ENCODE data around the gene YARS2. TPM values are rescaled to one million over a fixed set of nuclear protein-coding genes. Genes with fewer than 3 reads are reported as not detected.

The YARS2 gene
- total and polyA plus RNA-seq, 2 of the 13 experiments (the other 11 are each of a cell fraction or from before 2014, with no cell fraction given) = 17.9 to 39.6 TPM

DNA sequence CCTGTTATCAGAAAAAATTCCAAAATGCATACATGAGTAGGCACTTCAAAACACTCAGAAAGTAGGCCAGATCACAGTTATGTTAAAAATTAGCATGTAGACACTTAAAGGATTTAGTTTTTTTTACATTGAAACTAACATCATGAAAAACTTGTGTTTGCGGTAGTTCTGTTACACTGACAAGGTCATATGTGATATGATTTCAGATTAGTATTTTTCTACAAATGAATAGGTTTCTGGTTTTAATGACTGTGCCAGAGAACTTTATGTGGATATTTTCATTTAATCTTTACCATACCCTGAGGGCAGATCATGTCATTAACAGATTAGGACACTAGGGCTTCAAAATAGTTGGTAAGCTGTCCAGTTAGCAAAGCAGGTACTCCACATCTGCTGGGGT lies 20.7 kb downstream of the YARS2 start:
- H3K4me3 ChIP-seq (replicated peaks in 1 of 3; ENCODE audit: insufficient read depth in 1 of 3, low read depth in 2 of 3, low read length in 3 of 3) = no peak overlapping the region
- H3K36me3 ChIP-seq (replicated peaks in 1 of 2; ENCODE audit: control insufficient read depth in 1 of 2, insufficient read depth in 2 of 2, low read length in 2 of 2) = peaks cover 5 to 65% of the 10 kb centered on the region in 2 experiments
- H3K9me3 ChIP-seq (ENCODE audit: low read length) = no peaks in the 10 kb centered on the region
- WGBS (ENCODE audit: low lambda C conversion rate) = 100% methylated on average over 1 of the region's 1 CpG
- DNase-seq (ENCODE audit: low spot score) (no peak), ATAC-seq (no peak), FAIRE-seq (no peak)
- no peak for TF ChIP-seq KAT8 (CRISPR knock-in tag; IDR thresholded peaks at IDR 0.05)
- TF ChIP-seq ZNF343 (CRISPR knock-in tag; IDR thresholded peaks at IDR 0.05) = no peak
- TF ChIP-seq ZMYM3 (CRISPR knock-in tag; IDR thresholded peaks at IDR 0.05) = no peak
- TF ChIP-seq NFKBIZ (CRISPR knock-in tag; IDR thresholded peaks at IDR 0.05) = no peak
- TF ChIP-seq, protein P1, sequence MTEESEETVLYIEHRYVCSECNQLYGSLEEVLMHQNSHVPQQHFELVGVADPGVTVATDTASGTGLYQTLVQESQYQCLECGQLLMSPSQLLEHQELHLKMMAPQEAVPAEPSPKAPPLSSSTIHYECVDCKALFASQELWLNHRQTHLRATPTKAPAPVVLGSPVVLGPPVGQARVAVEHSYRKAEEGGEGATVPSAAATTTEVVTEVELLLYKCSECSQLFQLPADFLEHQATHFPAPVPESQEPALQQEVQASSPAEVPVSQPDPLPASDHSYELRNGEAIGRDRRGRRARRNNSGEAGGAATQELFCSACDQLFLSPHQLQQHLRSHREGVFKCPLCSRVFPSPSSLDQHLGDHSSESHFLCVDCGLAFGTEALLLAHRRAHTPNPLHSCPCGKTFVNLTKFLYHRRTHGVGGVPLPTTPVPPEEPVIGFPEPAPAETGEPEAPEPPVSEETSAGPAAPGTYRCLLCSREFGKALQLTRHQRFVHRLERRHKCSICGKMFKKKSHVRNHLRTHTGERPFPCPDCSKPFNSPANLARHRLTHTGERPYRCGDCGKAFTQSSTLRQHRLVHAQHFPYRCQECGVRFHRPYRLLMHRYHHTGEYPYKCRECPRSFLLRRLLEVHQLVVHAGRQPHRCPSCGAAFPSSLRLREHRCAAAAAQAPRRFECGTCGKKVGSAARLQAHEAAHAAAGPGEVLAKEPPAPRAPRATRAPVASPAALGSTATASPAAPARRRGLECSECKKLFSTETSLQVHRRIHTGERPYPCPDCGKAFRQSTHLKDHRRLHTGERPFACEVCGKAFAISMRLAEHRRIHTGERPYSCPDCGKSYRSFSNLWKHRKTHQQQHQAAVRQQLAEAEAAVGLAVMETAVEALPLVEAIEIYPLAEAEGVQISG (CRISPR knock-in tag; IDR thresholded peaks at IDR 0.05) = no peak
- no peak for TF ChIP-seq TP53 (CRISPR knock-in tag; conservative IDR thresholded peaks at IDR 0.05)
- no peak for TF ChIP-seq ZKSCAN8 (CRISPR knock-in tag; IDR thresholded peaks at IDR 0.05; ENCODE audit: borderline replicate concordance)
- TF ChIP-seq CBX5 (CRISPR knock-in tag; IDR thresholded peaks at IDR 0.05; ENCODE audit: borderline replicate concordance) = no peak
- no peak for TF ChIP-seq KDM1A (CRISPR knock-in tag; IDR thresholded peaks at IDR 0.05)
- BruUV-seq (replicated peaks) = no TSS peak
- no peak overlapping the region for H3K4me2 ChIP-seq (ENCODE audit: low read depth, low read length)
- no peak overlapping the region for H3K9ac ChIP-seq (ENCODE audit: insufficient read depth, low read depth, low read length)
- H3K27me3 ChIP-seq (ENCODE audit: control insufficient read depth in 1 of 2, insufficient read depth in 2 of 2, low read length in 2 of 2) = no peaks in the 10 kb centered on the region
- ChIA-PET CTCF (ENCODE audit: low intra/inter-chr PET ratio, low total read pairs) (no interaction called here), POLR2A (no interaction called here)
- intact Hi-C loops (cut with micrococcal nuclease; ENCODE audit: unreplicated experiment) (no loop called here), in situ Hi-C loops (cut with HindIII; ENCODE audit: extremely low pct_ligation_motif_present, low pct_unique_long_range_greater_than_20kb) (no loop called here)
- H2AFZ ChIP-seq (ENCODE audit: low read length) = no peak overlapping the region
- H3K79me2 ChIP-seq (ENCODE audit: insufficient read depth, low read length) = no peaks in the 10 kb centered on the region
- no peaks in the 10 kb centered on the region for H3K4me1 ChIP-seq (ENCODE audit: insufficient read depth, low read length)
- H3K27ac ChIP-seq (ENCODE audit: extremely low read length, insufficient read depth, low read length) = no peak overlapping the region
- no peaks in the 10 kb centered on the region for H4K20me1 ChIP-seq (ENCODE audit: insufficient read depth, low read length)

All from HepG2 (cell line).